MM.1S (cell line): ENCODE data around the gene DYNC1H1.

Source experiments
- DNase-seq: peaks from one replicate; pipeline ENCODE4 v3.0.0-alpha.2; 2015
- H2AFZ ChIP-seq: fragments of 300-600 bp; sonication (generic); 2 replicates; pipeline ENCODE4 v1.6.0; 2016; ENCODE audit warnings: antibody characterized with exemption, low read length
- H3F3A ChIP-seq: fragments of 300-600 bp; sonication (generic); 2 replicates; pipeline ENCODE4 v1.6.1; 2016; ENCODE audit warnings: mild to moderate bottlenecking, antibody characterized with exemption, low read length, moderate library complexity, mixed read lengths; ENCODE audit not compliant: insufficient read depth
- H3K27ac ChIP-seq: fragments of 300-600 bp; sonication (generic); 2 replicates; pipeline ENCODE4 v1.5.1; 2016; ENCODE audit warnings: mild to moderate bottlenecking, low read length
- H3K27me3 ChIP-seq: fragments of 300-600 bp; sonication (generic); replicated peaks from 2 replicates; pipeline ENCODE4 v1.6.0; 2016; ENCODE audit warnings: low read length; ENCODE audit not compliant: insufficient read depth
- H3K36me3 ChIP-seq: fragments of 300-600 bp; sonication (generic); replicated peaks from 2 replicates; pipeline ENCODE4 v1.6.1; 2016; ENCODE audit warnings: mild to moderate bottlenecking, low read length, mixed read lengths; ENCODE audit not compliant: insufficient read depth
- H3K4me1 ChIP-seq: fragments of 300-600 bp; sonication (generic); 2 replicates; pipeline ENCODE4 v1.6.1; 2016; ENCODE audit warnings: low read length, mixed read lengths
- H3K4me2 ChIP-seq: fragments of 300-600 bp; sonication (generic); 2 replicates; pipeline ENCODE4 v1.6.0; 2016; ENCODE audit warnings: low read depth, low read length
- H3K4me3 ChIP-seq: fragments of 300-600 bp; sonication (generic); 2 replicates; pipeline ENCODE4 v1.5.1; 2016; ENCODE audit warnings: low read length, mixed read lengths
- H3K79me2 ChIP-seq: fragments of 300-600 bp; sonication (generic); 2 replicates; pipeline ENCODE4 v1.6.1; 2016; ENCODE audit warnings: mixed run types, low read length, mixed read lengths
- H3K9ac ChIP-seq: fragments of 300-600 bp; sonication (generic); 2 replicates; pipeline ENCODE4 v1.6.1; 2016; ENCODE audit warnings: low read length, mixed read lengths
- H3K9me2 ChIP-seq: fragments of 300-600 bp; sonication (generic); replicated peaks from 2 replicates; pipeline ENCODE4 v1.6.1; 2016; ENCODE audit warnings: mild to moderate bottlenecking, low read length, mixed read lengths; ENCODE audit not compliant: insufficient read depth
- H3K9me3 ChIP-seq: fragments of 300-600 bp; sonication (generic); replicated peaks from 2 replicates; pipeline ENCODE4 v1.6.1; 2016; ENCODE audit warnings: mild to moderate bottlenecking, low read length, mixed read lengths; ENCODE audit not compliant: insufficient read depth
- H4K20me1 ChIP-seq: fragments of 300-600 bp; sonication (generic); 2 replicates; pipeline ENCODE4 v1.6.1; 2016; ENCODE audit warnings: mild to moderate bottlenecking, low read length, moderate library complexity, mixed read lengths; ENCODE audit not compliant: insufficient read depth
- EZH2 ChIP-seq: fragments of 300-600 bp; sonication (generic); optimal IDR thresholded peaks from 2 replicates; pipeline ENCODE3; 2017; ENCODE audit warnings: low read depth, mild to moderate bottlenecking, antibody characterized with exemption, low read length, mixed read lengths
- EZH2phosphoT487 ChIP-seq: fragments of 300-600 bp; sonication (generic); IDR thresholded peaks from 2 replicates; pipeline ENCODE4 v1.6.1; 2018; ENCODE audit warnings: antibody characterized with exemption, low read length
- TF ChIP-seq, protein P1 (sequence below): fragments of 300-600 bp; sonication (generic); IDR thresholded peaks from 2 replicates; pipeline ENCODE4 v1.5.1; 2016; ENCODE audit warnings: antibody characterized with exemption, low read length, mixed read lengths

DYNC1H1 gene

DNA sequence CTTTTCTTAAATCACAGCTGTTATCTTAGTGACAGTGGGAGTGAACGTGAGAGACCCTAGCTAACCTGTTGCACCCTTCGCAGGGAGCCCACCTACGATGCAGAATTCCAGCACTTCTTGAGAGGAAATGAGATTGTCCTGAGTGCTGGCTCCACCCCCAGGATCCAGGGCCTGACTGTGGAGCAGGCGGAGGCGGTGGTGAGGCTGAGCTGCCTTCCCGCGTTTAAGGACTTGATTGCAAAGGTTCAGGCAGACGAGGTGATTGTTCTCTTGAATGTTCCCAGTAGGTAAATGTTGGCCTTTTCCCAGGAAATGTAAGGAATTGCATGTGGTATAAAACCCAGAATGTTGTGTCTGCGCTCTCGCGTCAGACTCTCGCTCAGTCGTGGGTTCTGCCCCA, 75.8 kb downstream of the DYNC1H1 start:
- H3K27me3 ChIP-seq: no peaks in the 10 kb centered on the region
- no peak overlapping the region for H3K27ac ChIP-seq
- H3K36me3 ChIP-seq: no peaks in the 10 kb centered on the region
- H3K4me3 ChIP-seq: no peak overlapping the region
- H4K20me1 ChIP-seq: no peaks in the 10 kb centered on the region
- H3K9me2 ChIP-seq: no peaks in the 10 kb centered on the region
- H3K79me2 ChIP-seq: no peaks in the 10 kb centered on the region
- no peaks in the 10 kb centered on the region for H3K9me3 ChIP-seq
- H3F3A ChIP-seq: no peaks in the 10 kb centered on the region
- H3K9ac ChIP-seq: no peak overlapping the region
- no peak overlapping the region for H3K4me2 ChIP-seq
- H3K4me1 ChIP-seq: no peaks in the 10 kb centered on the region
- no peak overlapping the region for H2AFZ ChIP-seq
- TF ChIP-seq, protein P1, sequence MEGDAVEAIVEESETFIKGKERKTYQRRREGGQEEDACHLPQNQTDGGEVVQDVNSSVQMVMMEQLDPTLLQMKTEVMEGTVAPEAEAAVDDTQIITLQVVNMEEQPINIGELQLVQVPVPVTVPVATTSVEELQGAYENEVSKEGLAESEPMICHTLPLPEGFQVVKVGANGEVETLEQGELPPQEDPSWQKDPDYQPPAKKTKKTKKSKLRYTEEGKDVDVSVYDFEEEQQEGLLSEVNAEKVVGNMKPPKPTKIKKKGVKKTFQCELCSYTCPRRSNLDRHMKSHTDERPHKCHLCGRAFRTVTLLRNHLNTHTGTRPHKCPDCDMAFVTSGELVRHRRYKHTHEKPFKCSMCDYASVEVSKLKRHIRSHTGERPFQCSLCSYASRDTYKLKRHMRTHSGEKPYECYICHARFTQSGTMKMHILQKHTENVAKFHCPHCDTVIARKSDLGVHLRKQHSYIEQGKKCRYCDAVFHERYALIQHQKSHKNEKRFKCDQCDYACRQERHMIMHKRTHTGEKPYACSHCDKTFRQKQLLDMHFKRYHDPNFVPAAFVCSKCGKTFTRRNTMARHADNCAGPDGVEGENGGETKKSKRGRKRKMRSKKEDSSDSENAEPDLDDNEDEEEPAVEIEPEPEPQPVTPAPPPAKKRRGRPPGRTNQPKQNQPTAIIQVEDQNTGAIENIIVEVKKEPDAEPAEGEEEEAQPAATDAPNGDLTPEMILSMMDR: no peak
- TF ChIP-seq EZH2: no peak
- no peak for TF ChIP-seq EZH2phosphoT487
- DNase-seq: no peak

DNA sequence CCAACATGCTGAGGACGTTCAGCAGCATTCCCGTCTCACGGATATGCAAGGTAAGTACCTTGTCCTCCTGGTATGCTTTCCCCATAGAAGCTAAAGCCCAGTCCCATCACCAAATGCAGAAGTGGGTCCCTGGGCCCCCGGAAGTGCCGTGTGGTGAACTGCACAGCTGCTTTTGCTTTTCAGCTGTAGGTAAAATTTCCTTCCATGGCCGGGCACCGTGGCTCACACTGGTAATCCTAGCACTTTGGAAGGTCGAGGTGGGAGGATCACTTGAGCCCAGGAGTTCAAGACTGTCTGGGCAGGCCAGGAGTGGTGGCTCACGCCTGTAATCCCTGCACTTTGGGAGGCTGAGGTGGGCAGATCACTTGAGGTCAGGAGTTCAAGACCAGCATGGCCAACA, 78.3 kb downstream of the DYNC1H1 start:
- no peaks in the 10 kb centered on the region for H4K20me1 ChIP-seq
- H3K4me2 ChIP-seq: no peak overlapping the region
- H2AFZ ChIP-seq: no peak overlapping the region
- DNase-seq: no peak
- H3F3A ChIP-seq: no peaks in the 10 kb centered on the region
- no peaks in the 10 kb centered on the region for H3K27me3 ChIP-seq
- H3K4me3 ChIP-seq: no peak overlapping the region
- no peak overlapping the region for H3K9ac ChIP-seq
- no peaks in the 10 kb centered on the region for H3K9me3 ChIP-seq
- H3K9me2 ChIP-seq: no peaks in the 10 kb centered on the region
- H3K4me1 ChIP-seq: no peaks in the 10 kb centered on the region
- no peaks in the 10 kb centered on the region for H3K79me2 ChIP-seq
- TF ChIP-seq, protein P1: no peak
- TF ChIP-seq EZH2phosphoT487: no peak
- no peak for TF ChIP-seq EZH2
- no peak overlapping the region for H3K27ac ChIP-seq
- H3K36me3 ChIP-seq: no peaks in the 10 kb centered on the region

DNA sequence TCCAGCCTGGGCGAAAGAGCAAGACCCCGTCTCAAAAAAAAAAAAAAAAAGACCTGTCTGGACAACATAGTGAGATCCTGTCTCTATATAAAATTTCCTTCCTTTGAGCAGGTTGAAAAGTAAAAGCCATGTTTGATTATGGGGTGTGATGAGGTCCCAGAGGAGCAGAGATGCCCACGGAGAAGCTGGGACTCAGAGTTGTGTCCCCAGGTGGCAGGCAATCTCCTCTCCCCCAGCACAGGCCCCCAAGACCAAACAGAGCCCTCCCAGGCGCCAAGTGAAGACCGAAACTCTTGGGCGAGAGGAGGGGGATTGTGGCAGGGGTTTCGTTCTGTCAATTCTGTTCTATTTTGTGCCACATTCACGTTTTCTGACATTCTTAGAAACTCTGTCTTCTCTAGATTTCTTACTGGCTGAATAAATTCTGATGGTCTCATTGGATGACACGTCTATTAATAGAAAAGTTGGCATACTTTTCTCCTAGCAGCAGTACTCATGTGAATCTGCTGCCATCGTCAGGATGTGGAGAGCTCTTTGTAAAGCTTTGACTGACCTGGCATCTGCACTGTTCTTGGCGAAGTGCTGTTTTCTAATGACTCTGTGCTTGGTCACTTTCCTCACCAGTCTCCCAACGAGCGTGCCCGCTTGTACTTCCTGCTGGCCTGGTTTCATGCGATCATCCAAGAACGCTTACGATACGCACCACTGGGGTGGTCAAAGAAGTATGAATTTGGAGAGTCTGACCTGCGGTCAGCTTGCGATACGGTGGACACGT, 79.1 kb downstream of the DYNC1H1 start:
- Histone ChIP-seq H3K9me3 (no peaks in the 10 kb centered on the region), H3K27ac (no peak overlapping the region), H3K9ac (no peak overlapping the region), H3K4me3 (no peak overlapping the region), H4K20me1 (no peaks in the 10 kb centered on the region), H3K9me2 (no peaks in the 10 kb centered on the region), H3K4me1 (no peaks in the 10 kb centered on the region), H3F3A (no peaks in the 10 kb centered on the region), H3K4me2 (no peak overlapping the region), H3K27me3 (no peaks in the 10 kb centered on the region), H3K79me2 (no peaks in the 10 kb centered on the region), H3K36me3 (no peaks in the 10 kb centered on the region), H2AFZ (no peak overlapping the region)
- no peak for DNase-seq
- TF ChIP-seq EZH2 (no peak), EZH2phosphoT487 (no peak)
- TF ChIP-seq, protein P1: no peak
